ENCODE results near the gene ACSF3.

- TF ChIP-seq CTCF (IDR thresholded peaks at IDR 0.05; ENCODE audit: low read depth, low read length) (no peak), POLR2A (IDR thresholded peaks at IDR 0.05; ENCODE audit: extremely low read depth, insufficient read length) (no peak)
These were observed 53.6 kb downstream of the ACSF3 start for GRCh38 chr16:89147085-89147817.
